ENCODE measurements around the gene IPO13. TPM values are rescaled to one million over a fixed set of nuclear protein-coding genes. Genes with fewer than 3 reads are reported as not detected.

Gene IPO13
- total RNA-seq, 1 experiment from 2014 or later, result 27.6 TPM

DNA sequence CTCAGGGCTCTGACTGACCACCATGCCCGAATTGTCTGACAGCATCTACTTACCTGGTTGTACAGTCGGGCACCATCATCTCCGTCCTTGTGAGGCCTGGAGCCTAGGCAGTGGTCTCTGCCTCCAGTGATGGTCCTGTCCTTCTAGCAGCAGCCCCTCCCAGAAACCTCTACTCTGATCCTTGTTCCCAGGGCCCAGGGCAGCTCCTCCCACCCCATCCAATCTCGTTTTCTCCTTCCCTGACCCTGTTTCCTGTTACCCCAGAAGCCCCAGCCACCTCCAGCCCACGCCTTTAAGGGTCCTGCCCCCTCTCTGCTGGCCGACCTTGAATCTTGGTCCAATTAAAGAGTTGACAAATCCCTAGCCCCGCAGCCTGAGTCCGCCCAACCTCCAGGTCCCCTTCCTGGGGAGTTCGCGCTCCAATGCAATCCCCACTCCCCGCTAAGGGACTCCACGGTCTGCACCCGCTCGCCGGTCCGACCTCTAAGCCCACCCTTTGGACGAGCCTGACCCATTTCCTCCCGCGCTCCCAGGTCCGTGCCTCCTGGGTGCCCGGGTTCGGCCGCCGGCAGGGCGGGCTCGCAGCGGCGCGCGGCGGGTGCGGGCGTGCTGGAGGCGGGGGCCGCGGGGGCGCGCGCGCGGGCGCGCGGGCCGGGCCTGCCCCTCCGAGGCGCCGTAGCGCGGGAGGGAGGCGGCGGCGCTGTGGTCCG is 32.0 kb downstream of the IPO13 start, which contains the start of gene B4GALT2:
Gene B4GALT2, plus strand, starts transcription at position 660 of the 710 bp plus-strand sequence. CDS start 1,951 bp downstream, outside the sequence.
- no peak for DNase-seq (ENCODE audit: low read depth, low spot score)
- in situ Hi-C loops (cut with HindIII; ENCODE audit: low pct_unique_long_range_greater_than_20kb, low sequenced_read_pairs), result no loop called here

DNA sequence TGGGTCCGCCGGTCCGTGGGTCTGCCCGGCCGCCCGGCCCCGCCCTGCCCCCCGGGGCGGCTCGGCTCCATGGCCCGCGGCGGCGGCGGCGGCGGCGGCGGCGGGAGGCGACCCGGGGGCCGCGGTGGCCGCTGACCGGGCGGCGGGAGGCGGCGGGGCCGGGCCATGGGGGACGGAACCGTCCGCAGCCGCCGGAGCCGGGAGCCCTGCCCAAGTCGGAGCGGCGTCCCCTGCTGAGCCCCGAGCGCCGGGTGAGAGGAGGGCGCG is 32.4 kb downstream of the IPO13 start:
- in situ Hi-C loops (cut with HindIII; ENCODE audit: low pct_unique_long_range_greater_than_20kb, low sequenced_read_pairs), result no loop called here
- no peak for DNase-seq (ENCODE audit: low read depth, low spot score)

DNA sequence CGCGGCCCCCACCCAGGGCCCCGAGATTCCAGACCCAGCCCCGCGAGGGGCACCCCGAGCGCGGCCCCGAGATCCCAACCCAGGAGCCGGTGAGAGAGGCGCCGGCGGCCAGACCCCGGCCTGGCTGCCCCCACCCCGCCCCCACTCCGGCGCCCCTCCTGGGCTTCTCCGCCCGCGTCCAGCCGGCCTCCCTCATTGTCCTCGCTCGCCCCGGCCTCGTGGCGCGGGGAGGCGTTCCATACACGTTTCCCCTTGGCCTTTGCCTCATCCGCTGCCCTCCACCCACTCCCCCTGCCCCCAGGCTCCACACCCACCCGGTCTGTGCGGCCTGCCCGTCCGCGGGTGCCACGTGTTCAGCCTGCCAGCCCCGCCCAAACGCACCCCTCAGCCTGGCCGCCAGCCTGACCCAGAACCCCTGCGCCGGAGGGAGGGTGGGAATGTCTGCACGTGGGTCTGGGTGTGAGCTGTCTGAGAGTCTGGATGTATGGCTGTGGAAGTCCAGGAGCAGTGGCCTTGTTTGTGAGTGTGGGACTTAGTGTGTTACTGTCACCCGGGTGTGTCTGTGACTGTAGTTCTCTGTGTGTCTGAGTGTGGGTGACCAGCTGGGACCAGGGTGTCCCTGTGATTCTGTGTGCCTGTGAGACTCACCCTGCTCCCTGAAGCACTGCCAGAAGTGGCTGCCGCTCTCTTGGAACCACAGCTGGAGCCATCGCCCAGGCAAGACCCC is 32.9 kb downstream of the IPO13 start:
- in situ Hi-C loops (cut with HindIII; ENCODE audit: low pct_unique_long_range_greater_than_20kb, low sequenced_read_pairs), result no loop called here
- DNase-seq (ENCODE audit: low read depth, low spot score), result no peak

DNA sequence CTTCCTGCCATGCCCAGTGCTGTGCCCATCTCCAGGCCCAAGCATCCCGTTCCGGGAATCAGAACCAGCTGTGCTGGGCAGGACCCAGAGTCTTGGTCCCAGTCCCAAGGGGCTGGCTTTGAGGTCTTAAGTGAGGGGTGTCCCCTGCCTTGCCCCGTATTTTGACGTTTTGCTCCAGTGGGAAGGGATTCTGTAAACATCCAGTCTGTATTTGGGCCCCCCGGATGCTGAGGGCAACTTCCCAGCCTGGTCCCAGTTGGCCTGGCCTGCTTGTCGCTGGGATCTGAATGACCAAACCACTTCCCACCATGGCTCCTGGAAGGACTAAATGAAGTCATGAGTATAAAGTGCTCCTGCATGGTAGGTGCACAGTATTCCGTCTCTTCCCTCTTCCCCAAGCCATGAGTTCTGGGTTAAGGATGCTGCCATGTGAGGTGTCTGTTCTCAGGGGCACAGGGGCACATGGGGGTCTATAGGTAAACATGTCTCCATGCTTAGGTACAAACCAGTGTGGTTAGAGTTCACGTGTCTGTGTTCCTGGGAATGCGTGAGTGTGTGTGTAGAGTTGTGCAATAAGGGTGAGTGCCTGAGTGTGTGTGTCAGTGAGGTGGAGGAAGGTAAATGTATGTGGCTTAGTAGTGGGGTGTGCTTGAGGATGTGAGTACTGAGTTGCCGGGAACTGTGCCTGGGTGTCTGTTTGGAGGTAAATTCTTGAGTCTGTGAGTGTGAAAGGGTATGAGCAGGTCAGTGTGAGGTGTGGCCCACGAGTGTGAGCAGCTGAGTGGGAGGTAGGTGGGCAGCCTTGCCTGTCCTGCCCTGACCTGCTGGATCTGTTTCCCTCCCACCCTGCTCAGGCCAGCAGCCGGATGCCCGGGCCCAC is 33.7 kb downstream of the IPO13 start:
- DNase-seq (ENCODE audit: low read depth, low spot score), result no peak
- in situ Hi-C loops (cut with HindIII; ENCODE audit: low pct_unique_long_range_greater_than_20kb, low sequenced_read_pairs), result no loop called here

DNA sequence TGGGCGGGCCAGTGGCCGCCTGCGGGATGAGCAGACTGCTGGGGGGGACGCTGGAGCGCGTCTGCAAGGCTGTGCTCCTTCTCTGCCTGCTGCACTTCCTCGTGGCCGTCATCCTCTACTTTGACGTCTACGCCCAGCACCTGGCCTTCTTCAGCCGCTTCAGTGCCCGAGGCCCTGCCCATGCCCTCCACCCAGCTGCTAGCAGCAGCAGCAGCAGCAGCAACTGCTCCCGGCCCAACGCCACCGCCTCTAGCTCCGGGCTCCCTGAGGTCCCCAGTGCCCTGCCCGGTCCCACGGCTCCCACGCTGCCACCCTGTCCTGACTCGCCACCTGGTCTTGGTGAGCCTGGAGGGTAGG is 34.4 kb downstream of the IPO13 start:
- no peak for DNase-seq (ENCODE audit: low read depth, low spot score)
- in situ Hi-C loops (cut with HindIII; ENCODE audit: low pct_unique_long_range_greater_than_20kb, low sequenced_read_pairs), result no loop called here

- DNase-seq (ENCODE audit: low read depth, low spot score), result no peak
- in situ Hi-C loops (cut with HindIII; ENCODE audit: low pct_unique_long_range_greater_than_20kb, low sequenced_read_pairs), result no loop called here
Observed at GRCh38 chr1:43981636-43982035, 34.9 kb downstream of the IPO13 start.

DNA sequence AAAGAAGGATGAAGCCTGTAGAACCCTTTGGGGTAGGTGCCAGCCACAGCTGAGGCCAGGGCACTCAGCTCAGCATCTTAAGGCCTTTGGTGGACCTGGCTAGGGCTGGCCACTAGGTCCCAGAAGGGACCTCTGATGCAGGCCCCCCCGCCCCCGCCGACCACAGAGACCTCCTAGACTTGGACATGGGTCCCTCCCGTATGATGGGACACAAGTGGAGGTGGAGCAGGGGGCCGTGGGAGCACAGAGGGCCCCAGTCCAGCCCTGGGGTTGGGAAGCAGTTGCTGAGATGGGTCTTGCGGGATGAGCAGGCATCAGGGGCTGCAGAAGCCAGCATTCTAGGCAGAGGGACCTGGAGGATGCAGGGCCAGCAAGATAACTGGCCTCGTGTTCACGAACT is 35.5 kb downstream of the IPO13 start:
- no peak for DNase-seq (ENCODE audit: low read depth, low spot score)
- in situ Hi-C loops (cut with HindIII; ENCODE audit: low pct_unique_long_range_greater_than_20kb, low sequenced_read_pairs), result no loop called here

GRCh38 chr1:43982808-43983207 is 36.1 kb downstream of the IPO13 start:
- in situ Hi-C loops (cut with HindIII; ENCODE audit: low pct_unique_long_range_greater_than_20kb, low sequenced_read_pairs), result no loop called here
- DNase-seq (ENCODE audit: low read depth, low spot score), result no peak

- in situ Hi-C loops (cut with HindIII; ENCODE audit: low pct_unique_long_range_greater_than_20kb, low sequenced_read_pairs), result no loop called here
- no peak for DNase-seq (ENCODE audit: low read depth, low spot score)
Observed at GRCh38 chr1:43983253-43983899, 36.6 kb downstream of the IPO13 start.

DNA sequence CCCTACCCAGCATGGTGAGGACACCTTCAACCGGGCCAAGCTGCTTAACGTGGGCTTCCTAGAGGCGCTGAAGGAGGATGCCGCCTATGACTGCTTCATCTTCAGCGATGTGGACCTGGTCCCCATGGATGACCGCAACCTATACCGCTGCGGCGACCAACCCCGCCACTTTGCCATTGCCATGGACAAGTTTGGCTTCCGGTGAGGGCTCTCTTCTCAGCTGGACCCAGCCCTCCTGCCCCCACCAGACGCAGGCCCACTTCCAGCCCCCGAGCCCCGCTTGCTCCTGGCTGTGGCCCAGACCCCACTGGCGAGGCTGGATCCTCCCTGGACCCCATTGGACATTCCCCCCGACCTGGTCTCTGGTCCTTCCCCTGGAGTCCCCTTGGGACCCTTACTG is 38.1 kb downstream of the IPO13 start:
- no peak for DNase-seq (ENCODE audit: low read depth, low spot score)
- in situ Hi-C loops (cut with HindIII; ENCODE audit: low pct_unique_long_range_greater_than_20kb, low sequenced_read_pairs), result no loop called here

GRCh38 chr1:43985984-43986595 is 39.3 kb downstream of the IPO13 start:
- in situ Hi-C loops (cut with HindIII; ENCODE audit: low pct_unique_long_range_greater_than_20kb, low sequenced_read_pairs), result no loop called here
- no peak for DNase-seq (ENCODE audit: low read depth, low spot score)

GRCh38 chr1:43986712-43987111 is 40.0 kb downstream of the IPO13 start:
- in situ Hi-C loops (cut with HindIII; ENCODE audit: low pct_unique_long_range_greater_than_20kb, low sequenced_read_pairs), result no loop called here
- DNase-seq (ENCODE audit: low read depth, low spot score), result no peak

DNA sequence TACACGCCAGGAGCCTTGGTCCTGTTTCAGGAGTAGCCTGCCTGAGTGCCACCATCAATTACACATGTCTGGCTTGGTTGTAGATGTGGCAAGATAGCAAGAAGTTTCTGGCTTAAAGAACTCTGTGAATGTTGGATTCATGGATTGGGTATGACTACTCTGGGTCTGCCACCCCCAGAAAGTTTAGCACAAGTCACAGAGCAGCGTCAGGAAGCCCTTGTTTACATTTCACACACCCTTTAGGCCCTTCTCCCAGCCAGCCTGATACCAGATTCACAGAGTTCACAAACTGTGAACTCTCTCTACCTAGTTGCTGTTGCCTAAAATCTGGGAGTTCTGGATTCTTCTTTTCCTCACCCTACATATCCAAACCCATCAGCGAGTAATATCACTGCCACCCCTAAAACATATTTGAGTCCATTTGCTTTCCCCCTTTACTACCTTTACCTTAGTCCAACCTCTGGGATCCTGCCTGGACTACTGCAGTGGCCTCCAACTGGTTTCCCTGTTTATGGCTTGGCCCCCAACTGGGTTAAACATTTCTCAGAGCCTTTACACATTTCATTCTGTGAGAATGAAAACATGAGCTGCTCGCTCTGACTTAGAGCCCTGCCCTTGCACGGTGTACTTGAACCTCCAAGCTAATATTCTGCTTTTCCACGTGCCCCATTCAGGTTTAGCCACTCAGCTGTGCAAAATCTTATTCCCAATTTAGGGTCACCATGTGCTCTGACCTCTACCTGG is 40.6 kb downstream of the IPO13 start:
- no peak for DNase-seq (ENCODE audit: low read depth, low spot score)
- in situ Hi-C loops (cut with HindIII; ENCODE audit: low pct_unique_long_range_greater_than_20kb, low sequenced_read_pairs), result no loop called here

DNA sequence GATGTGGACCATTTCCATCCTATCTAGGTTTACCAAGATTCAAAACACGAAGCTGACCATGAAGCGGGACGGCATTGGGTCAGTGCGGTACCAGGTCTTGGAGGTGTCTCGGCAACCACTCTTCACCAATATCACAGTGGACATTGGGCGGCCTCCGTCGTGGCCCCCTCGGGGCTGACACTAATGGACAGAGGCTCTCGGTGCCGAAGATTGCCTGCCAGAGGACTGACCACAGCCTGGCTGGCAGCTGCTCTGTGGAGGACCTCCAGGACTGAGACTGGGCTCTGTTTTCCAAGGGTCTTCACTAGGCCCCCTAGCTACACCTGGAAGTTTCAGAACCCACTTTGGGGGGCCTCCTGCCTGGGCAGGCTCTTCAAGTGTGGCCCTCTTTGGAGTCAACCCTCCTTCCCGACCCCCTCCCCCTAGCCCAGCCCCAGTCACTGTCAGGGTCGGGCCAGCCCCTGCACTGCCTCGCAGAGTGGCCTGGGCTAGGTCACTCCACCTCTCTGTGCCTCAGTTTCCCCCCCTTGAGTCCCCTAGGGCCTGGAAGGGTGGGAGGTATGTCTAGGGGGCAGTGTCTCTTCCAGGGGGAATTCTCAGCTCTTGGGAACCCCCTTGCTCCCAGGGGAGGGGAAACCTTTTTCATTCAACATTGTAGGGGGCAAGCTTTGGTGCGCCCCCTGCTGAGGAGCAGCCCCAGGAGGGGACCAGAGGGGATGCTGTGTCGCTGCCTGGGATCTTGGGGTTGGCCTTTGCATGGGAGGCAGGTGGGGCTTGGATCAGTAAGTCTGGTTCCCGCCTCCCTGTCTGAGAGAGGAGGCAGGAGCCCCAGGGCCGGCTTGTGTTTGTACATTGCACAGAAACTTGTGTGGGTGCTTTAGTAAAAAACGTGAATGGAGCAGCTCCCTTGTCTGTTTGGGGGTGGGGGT is 43.8 kb downstream of the IPO13 start:
- no peak for DNase-seq (ENCODE audit: low read depth, low spot score)
- in situ Hi-C loops (cut with HindIII; ENCODE audit: low pct_unique_long_range_greater_than_20kb, low sequenced_read_pairs), result no loop called here

- no peak for DNase-seq (ENCODE audit: low read depth, low spot score)
- in situ Hi-C loops (cut with HindIII; ENCODE audit: low pct_unique_long_range_greater_than_20kb, low sequenced_read_pairs), result no loop called here
Observed at GRCh38 chr1:43991200-43991475, 44.4 kb downstream of the IPO13 start.

DNA sequence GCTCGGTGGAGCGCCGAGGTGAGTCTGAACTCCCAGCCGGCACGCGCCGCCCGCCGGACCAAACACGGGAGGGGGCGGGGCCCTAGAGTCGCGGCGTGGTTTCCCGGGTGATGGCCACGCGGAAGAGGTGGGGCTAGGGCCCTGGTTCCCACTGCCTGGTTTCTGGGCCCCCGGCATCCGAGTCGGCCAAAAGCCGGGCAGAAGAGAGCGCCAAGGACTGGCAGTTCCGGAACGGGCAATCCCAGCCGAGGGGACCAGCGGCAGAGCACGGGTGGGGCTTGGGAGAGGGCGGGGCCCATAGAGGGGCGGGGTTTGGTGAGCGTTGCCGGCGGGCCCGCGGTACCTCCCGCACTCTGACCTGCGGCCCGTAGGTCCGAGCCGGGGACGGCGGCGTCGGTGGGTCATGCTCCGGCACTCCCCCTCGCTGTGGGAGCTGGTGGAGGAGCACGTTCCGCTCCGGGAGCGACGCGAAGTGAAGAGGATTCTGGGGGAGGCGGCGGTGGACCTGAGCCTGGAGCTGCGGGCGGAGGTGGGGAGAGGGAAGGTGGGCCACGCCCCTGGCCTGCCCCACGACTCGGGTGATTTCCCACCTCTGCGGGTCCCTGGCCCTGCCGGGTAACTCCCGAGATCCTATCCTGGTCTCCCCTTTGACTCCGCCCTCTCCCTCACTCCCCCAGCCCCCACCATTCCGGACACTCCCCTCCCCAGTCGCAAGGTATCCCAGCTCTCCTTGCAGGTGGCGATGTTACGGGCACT is 44.9 kb downstream of the IPO13 start, which contains the start of gene CCDC24:
Gene CCDC24, plus strand, starts transcription at position 124 of the 756 bp plus-strand sequence. Its CDS starts 280 bp downstream, at position 404.
- in situ Hi-C loops (cut with HindIII; ENCODE audit: low pct_unique_long_range_greater_than_20kb, low sequenced_read_pairs), result no loop called here
- DNase-seq (ENCODE audit: low read depth, low spot score), result peak; percentile 53

All from SK-MEL-5 (cell line).